ENCODE results near the gene RNF144A.
A peak's percentile ranks its signal among the peaks of the same experiment; 100 is the strongest.

RNF144A gene

DNA sequence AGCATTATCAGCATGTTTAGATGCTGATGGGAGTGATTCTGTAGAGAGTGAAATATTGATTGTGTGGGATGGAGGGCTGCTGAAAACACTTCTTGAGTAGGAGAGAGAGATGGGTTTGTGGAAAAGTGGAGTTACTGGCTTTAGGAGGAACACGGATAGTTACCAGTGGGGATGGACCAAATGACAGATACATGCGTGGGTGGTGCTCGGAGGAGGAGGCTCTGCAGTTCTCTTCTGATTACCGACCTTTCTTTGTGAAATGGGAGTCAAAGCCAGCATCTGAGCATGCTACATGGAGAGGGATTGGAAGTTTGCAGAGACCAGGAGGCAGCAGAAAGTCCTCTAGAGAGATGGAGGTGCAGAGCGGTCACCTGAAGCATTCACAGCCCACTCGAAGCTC is 26.3 kb downstream of the RNF144A start:
- Mint-ChIP-seq H3K27me3 (no peaks in the 10 kb centered on the region), H3K36me3 (ENCODE audit: low read depth) (peaks cover 65% of the 10 kb centered on the region), H3K4me1 (ENCODE audit: low read depth) (peaks cover 57% of the 10 kb centered on the region), H3K9me3 (no peaks in the 10 kb centered on the region), H3K27ac (no peak overlapping the region), H3K4me3 (no peak overlapping the region)
- no peak for DNase-seq

GRCh38 chr2:6943971-6944370 is 26.8 kb downstream of the RNF144A start:
- Mint-ChIP-seq H3K27me3 (no peaks in the 10 kb centered on the region), H3K9me3 (no peaks in the 10 kb centered on the region), H3K4me3 (no peak overlapping the region), H3K4me1 (ENCODE audit: low read depth) (peaks cover 58% of the 10 kb centered on the region), H3K36me3 (ENCODE audit: low read depth) (peaks cover 65% of the 10 kb centered on the region), H3K27ac (no peak overlapping the region)
- no peak for DNase-seq

- no peak overlapping the region for H3K27ac Mint-ChIP-seq
- peaks cover 68% of the 10 kb centered on the region for H3K36me3 Mint-ChIP-seq (ENCODE audit: low read depth)
- DNase-seq: no peak
- H3K27me3 Mint-ChIP-seq: no peaks in the 10 kb centered on the region
- peaks cover 55% of the 10 kb centered on the region for H3K4me1 Mint-ChIP-seq (ENCODE audit: low read depth)
- H3K4me3 Mint-ChIP-seq: no peak overlapping the region
- H3K9me3 Mint-ChIP-seq: no peaks in the 10 kb centered on the region
These were observed 27.3 kb downstream of the RNF144A start for GRCh38 chr2:6944555-6944954.

DNA sequence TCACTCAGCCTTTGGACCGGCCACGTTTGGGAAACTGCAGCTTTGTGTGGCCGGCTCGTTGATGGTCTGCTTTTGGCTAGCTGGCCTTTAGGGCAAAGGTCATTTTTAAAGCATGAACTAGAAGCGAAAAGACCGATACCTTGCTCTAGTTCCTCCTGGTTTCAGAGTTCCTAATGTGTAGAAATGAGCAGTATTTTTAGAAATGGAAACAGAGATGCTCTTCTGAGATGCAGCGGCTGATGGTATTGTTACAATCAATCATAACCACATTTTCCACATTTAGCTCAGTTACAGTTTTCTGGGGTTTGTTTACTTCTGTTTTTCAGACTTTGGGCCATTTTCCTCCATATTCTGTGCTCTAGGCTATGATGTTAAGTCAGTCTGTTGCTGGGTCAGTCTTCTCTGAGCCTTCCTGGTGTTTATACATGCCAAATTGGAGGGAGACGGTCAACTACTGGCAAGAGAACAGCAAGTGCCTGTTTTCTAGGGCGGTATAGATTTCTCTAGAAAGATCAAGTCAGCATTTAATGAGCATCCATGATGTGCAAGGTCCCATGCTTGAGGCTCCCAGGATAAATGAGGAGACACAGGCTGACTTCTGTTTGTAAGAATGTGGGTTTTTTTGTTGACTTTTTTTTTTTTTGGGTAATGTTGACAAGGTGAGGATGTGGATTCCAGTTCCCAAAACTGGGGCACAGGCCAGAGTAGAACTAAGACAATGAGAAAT is 28.0 kb downstream of the RNF144A start:
- Mint-ChIP-seq H3K4me3 (no peak overlapping the region), H3K27ac (peak overlapping the region; percentile 70), H3K27me3 (no peaks in the 10 kb centered on the region), H3K9me3 (no peaks in the 10 kb centered on the region), H3K36me3 (ENCODE audit: low read depth) (peaks cover 71% of the 10 kb centered on the region), H3K4me1 (ENCODE audit: low read depth) (peaks cover 59% of the 10 kb centered on the region)
- no peak for DNase-seq

DNA sequence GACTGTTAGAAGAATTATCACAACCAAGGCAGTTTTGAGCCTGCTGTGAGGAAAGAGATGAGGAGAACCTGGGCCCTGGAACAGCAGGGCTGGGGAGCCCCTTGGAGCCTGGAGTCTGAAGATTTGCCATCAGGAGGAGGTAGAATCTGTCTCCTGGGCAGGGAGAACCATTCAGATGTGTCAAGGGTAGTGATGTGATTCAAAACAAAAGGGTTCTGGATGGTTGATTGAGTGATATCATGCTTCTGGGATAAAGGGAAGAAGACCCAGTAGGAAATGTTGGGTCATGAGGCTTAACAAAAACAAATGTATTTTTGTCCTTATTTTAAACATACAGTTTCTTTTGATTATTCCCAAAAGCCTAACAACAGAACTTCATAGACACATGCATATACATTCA is 28.6 kb downstream of the RNF144A start:
- no peak overlapping the region for H3K4me3 Mint-ChIP-seq
- no peak for DNase-seq
- peaks cover 70% of the 10 kb centered on the region for H3K36me3 Mint-ChIP-seq (ENCODE audit: low read depth)
- H3K9me3 Mint-ChIP-seq: no peaks in the 10 kb centered on the region
- no peaks in the 10 kb centered on the region for H3K27me3 Mint-ChIP-seq
- peak overlapping the region; percentile 70 for H3K27ac Mint-ChIP-seq
- peaks cover 65% of the 10 kb centered on the region for H3K4me1 Mint-ChIP-seq (ENCODE audit: low read depth)

GRCh38 chr2:6946722-6947121 is 29.5 kb downstream of the RNF144A start:
- H3K36me3 Mint-ChIP-seq (ENCODE audit: low read depth): peaks cover 61% of the 10 kb centered on the region
- H3K27ac Mint-ChIP-seq: no peak overlapping the region
- H3K4me3 Mint-ChIP-seq: no peak overlapping the region
- H3K4me1 Mint-ChIP-seq (ENCODE audit: low read depth): peaks cover 69% of the 10 kb centered on the region
- DNase-seq: no peak
- H3K27me3 Mint-ChIP-seq: no peaks in the 10 kb centered on the region
- H3K9me3 Mint-ChIP-seq: no peaks in the 10 kb centered on the region

GRCh38 chr2:6947929-6948676 is 30.9 kb downstream of the RNF144A start:
- Mint-ChIP-seq H3K27ac (no peak overlapping the region), H3K4me1 (ENCODE audit: low read depth) (peaks cover 65% of the 10 kb centered on the region), H3K27me3 (no peaks in the 10 kb centered on the region), H3K4me3 (no peak overlapping the region), H3K36me3 (ENCODE audit: low read depth) (peaks cover 53% of the 10 kb centered on the region), H3K9me3 (no peaks in the 10 kb centered on the region)
- no peak for DNase-seq

- H3K27ac Mint-ChIP-seq: no peak overlapping the region
- H3K27me3 Mint-ChIP-seq: no peaks in the 10 kb centered on the region
- peaks cover 58% of the 10 kb centered on the region for H3K4me1 Mint-ChIP-seq (ENCODE audit: low read depth)
- no peak overlapping the region for H3K4me3 Mint-ChIP-seq
- no peak for DNase-seq
- H3K36me3 Mint-ChIP-seq (ENCODE audit: low read depth): peaks cover 49% of the 10 kb centered on the region
- H3K9me3 Mint-ChIP-seq: no peaks in the 10 kb centered on the region
These were observed 31.6 kb downstream of the RNF144A start for GRCh38 chr2:6948677-6949351.

DNA sequence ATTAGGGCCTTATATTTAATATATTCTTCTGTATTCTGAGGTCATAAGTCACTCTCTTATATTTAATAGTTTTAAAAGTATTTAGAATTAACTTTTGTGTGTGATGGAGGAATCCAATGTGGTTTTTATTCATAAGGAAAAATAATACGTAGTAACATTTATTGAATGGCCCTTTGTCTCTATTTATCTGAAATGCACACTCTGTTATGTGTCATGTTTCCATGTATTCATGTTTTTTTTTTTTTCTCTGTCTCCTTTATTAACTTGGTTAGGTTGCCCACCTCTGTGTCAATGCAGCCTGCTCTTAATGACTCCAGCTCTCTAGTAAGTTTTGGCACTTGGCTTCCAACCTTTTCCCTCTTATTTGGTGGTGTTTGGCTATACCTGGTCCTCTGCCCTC is 33.8 kb downstream of the RNF144A start:
- Mint-ChIP-seq H3K9me3 (no peaks in the 10 kb centered on the region), H3K27me3 (no peaks in the 10 kb centered on the region), H3K4me3 (no peak overlapping the region), H3K4me1 (ENCODE audit: low read depth) (peaks cover 47% of the 10 kb centered on the region), H3K36me3 (ENCODE audit: low read depth) (peaks cover 42% of the 10 kb centered on the region), H3K27ac (peak overlapping the region; percentile 9)
- no peak for DNase-seq

GRCh38 chr2:6952101-6952500 is 34.9 kb downstream of the RNF144A start:
- Mint-ChIP-seq H3K4me3 (no peak overlapping the region), H3K27ac (no peak overlapping the region), H3K36me3 (ENCODE audit: low read depth) (peaks cover 51% of the 10 kb centered on the region), H3K9me3 (no peaks in the 10 kb centered on the region), H3K4me1 (ENCODE audit: low read depth) (peaks cover 46% of the 10 kb centered on the region), H3K27me3 (no peaks in the 10 kb centered on the region)
- no peak for DNase-seq

DNA sequence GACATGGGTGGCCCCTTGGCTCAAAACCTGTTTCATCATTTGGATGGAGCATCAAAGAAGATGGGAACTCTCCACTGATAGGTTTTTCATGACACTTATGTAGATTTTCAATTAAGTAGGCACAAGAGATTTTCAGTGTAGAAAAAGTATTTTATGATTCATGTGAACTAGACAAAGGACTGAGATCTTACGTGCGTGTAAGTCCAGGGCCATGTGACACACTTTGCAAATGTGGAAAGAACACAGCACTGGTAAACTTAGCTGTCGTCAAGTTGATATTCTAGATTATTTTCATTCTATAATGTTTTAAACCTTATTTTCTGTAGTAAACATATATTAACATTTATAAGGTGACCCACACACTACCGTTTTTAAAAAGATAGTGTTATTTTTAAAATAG is 37.4 kb downstream of the RNF144A start:
- no peaks in the 10 kb centered on the region for H3K27me3 Mint-ChIP-seq
- H3K36me3 Mint-ChIP-seq (ENCODE audit: low read depth): peaks cover 49% of the 10 kb centered on the region
- H3K9me3 Mint-ChIP-seq: no peaks in the 10 kb centered on the region
- no peak overlapping the region for H3K27ac Mint-ChIP-seq
- H3K4me1 Mint-ChIP-seq (ENCODE audit: low read depth): peaks cover 50% of the 10 kb centered on the region
- DNase-seq: no peak
- no peak overlapping the region for H3K4me3 Mint-ChIP-seq

- H3K4me3 Mint-ChIP-seq: no peak overlapping the region
These were observed 38.4 kb downstream of the RNF144A start for GRCh38 chr2:6955511-6956136.

DNA sequence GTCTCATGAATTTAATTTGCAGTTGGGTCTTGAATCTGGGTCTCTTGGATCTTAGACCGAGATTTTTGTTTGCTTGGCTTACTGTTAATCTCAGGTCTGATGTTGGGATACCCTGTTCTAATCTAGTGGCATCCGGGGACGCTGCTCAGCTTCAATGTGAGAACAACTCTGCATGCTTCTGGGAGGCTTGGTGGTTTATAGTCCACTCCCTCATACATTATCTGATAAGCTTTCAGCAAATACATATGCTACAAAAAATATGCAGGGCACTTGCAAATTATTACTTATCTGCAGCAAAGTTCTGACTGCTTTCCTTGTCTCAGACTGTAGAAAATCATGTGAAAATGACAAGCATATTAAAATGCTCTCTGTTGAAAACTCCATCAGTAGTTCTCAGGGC is 39.4 kb downstream of the RNF144A start:
- Mint-ChIP-seq H3K27me3 (no peaks in the 10 kb centered on the region), H3K36me3 (ENCODE audit: low read depth) (peaks cover 45% of the 10 kb centered on the region), H3K27ac (no peak overlapping the region), H3K4me1 (ENCODE audit: low read depth) (peaks cover 48% of the 10 kb centered on the region), H3K9me3 (no peaks in the 10 kb centered on the region), H3K4me3 (no peak overlapping the region)
- no peak for DNase-seq

More at GRCh38 chr2:6955511-6956136, 38.4 kb downstream of the RNF144A start:
- Mint-ChIP-seq H3K27ac (no peak overlapping the region), H3K36me3 (ENCODE audit: low read depth) (peaks cover 45% of the 10 kb centered on the region), H3K27me3 (no peaks in the 10 kb centered on the region), H3K9me3 (no peaks in the 10 kb centered on the region), H3K4me1 (ENCODE audit: low read depth) (peaks cover 53% of the 10 kb centered on the region)
- no peak for DNase-seq

- H3K27ac Mint-ChIP-seq: no peak overlapping the region
- H3K4me3 Mint-ChIP-seq: no peak overlapping the region
- H3K9me3 Mint-ChIP-seq: no peaks in the 10 kb centered on the region
- no peaks in the 10 kb centered on the region for H3K27me3 Mint-ChIP-seq
- peaks cover 47% of the 10 kb centered on the region for H3K36me3 Mint-ChIP-seq (ENCODE audit: low read depth)
- H3K4me1 Mint-ChIP-seq (ENCODE audit: low read depth): peaks cover 45% of the 10 kb centered on the region
- no peak for DNase-seq
These were observed 40.0 kb downstream of the RNF144A start for GRCh38 chr2:6957031-6957714.

Measured in activated T-cell treated with anti-CD3 and anti-CD28 coated beads, Interleukin-2, amount 50 U/mL, for 24 hours (primary cell).